Cerebellar nuclear complex (tissue), 1 donor: ENCODE measurements around the gene DPP10.
"Not testable (repeated sequence)": the region's sequence is repeated elsewhere in the genome, so short reads cannot be mapped to it uniquely, and the experiment has no call there.

ENCODE experiments used
- DNase-seq, 2 experiments: peaks; one replicate each; lab custom pipeline; 2025; lab: John Stamatoyannopoulos, UW

DPP10 gene

DNA sequence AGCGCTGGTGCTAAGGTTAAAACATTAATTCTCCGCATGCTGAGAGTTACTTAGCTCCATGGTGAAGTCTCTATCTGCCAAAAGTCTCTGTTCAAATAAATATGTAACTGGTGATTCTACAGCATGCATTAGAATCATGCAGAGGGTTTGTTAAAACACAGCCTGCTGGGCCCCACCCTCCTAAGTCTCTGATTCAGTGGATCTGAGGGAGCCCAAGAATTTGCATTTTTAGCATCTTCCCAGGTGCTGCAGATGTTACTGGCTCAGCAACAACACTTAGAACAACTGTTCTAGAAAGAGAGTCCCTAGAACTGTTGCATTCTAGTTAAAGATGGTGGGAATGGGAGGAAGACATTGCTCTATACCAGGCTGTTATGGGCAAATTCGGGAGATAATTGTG, 73.4 kb downstream of the DPP10 start:
- no peak for DNase-seq

DNA sequence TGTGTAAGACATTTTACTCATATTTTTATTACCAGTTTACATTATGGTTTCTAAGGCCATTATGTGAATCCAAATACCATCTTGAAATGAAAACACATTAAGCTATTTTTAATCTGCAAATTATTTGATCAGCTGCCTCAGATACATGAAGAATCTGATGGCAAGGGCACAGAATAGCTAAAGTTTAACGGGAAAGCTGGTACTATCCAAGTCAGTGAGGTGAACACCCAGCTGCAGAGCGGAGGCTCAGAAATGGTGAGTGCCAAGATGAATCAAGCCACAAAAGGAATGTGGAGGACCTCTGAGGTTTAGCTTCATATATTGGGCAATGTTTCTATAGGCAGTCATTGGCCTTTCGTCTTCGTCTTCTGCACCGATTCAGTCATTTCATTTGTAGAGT, 75.1 kb downstream of the DPP10 start:
- DNase-seq = no peak

DNA sequence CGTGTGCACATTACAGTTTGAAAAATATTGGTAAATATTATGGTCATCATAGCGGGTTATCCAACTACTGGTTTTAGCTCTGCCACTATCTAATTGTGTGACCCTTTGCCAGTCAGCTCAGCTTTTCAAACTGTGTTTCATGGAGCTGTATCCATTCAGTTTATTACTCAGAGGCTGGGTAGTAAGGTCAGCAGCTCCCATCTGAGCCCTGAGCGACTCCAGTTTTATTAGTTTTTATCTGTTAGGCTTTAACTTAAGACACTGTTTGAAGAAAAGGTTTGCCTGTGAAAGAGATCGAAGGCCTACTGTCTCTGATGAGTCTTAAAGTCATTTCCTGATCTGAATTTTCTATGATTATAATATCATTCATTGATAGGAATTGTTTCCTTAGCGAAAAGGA, 76.3 kb downstream of the DPP10 start:
- no peak for DNase-seq

DNA sequence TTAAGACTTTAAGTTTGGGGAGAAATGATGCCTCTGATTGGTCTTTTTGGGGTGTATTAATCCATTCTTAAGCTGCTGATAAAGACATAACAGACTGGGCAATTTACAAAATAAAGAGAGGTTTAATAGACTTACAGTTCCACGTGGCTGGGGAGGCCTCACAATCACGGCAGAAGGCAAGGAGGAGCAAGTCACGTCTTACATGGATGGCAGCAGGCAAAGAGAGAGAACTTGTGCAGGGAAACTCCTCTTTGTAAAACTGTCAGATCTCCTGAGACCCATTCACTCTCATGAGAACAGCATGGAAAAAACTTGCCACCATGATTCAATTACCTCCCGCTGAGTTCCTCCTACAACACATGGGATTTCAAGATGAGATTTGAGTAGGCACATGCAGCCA, 80.2 kb downstream of the DPP10 start:
- DNase-seq = not testable (repeated sequence)

DNA sequence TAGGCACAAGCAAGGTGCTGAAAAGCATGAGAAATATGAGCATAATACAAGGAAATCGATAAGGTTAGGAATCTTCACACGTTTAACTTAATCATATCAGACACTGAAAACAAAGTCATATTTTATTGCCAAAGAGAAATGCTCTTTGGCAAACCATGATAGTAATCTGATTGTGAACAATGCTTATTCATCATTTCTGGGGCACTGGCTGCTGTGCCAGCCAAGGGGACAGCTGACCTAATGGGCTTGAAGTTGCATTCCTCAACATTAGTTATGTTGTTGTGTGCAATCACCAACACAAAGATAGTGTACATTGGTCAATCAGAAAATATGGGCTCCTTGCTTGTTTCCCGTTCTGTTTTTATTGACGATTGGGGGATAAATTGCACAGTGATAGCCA, 83.5 kb downstream of the DPP10 start:
- no peak for DNase-seq

DNA sequence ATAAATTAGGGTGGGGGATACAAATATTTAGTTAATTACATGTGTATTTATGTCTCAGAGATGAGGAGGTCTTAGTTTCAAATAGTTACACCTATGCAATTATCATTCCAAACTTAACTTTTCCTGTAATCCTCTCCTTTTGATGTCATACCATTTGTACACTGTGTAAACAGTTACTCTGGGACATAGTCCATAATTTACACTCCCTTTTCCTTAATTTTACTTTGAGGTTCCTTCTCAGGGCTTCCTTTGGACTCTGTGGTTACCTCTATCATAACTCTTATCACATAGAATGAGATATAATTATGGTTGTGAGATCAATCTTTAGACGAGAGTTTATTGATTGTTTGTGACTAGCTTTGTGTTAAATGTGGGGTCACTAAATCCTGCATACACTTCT, 84.4 kb downstream of the DPP10 start:
- DNase-seq = no peak

DNA sequence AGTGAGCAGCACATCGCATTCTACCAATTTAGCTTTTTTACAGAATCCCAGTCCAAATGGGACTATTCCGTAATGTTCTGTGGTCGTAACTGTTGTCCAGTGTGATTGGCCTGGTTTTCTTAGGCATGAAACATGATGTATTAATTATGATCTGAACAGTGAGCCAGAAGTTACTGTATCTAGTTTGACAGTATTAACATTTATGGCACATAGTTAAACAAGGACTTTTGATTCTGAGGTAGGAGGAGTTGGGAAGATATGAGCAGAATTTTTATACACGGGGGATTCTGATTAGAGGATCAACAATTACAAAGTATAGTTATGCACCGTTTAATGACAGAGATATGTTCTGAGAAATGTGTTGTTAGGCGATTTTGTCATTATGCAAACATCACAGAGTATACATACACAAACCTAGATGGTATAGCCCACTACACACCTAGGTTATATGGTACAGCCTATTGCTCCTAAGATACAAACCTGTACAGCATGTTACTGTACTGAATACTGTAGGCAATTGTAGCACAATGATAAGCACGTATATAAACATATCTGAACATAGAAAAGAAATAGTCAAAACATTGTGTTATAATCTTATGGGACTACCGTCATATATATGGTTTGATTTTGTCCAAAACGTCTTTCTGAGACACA, 85.0 kb downstream of the DPP10 start:
- no peak for DNase-seq

DNA sequence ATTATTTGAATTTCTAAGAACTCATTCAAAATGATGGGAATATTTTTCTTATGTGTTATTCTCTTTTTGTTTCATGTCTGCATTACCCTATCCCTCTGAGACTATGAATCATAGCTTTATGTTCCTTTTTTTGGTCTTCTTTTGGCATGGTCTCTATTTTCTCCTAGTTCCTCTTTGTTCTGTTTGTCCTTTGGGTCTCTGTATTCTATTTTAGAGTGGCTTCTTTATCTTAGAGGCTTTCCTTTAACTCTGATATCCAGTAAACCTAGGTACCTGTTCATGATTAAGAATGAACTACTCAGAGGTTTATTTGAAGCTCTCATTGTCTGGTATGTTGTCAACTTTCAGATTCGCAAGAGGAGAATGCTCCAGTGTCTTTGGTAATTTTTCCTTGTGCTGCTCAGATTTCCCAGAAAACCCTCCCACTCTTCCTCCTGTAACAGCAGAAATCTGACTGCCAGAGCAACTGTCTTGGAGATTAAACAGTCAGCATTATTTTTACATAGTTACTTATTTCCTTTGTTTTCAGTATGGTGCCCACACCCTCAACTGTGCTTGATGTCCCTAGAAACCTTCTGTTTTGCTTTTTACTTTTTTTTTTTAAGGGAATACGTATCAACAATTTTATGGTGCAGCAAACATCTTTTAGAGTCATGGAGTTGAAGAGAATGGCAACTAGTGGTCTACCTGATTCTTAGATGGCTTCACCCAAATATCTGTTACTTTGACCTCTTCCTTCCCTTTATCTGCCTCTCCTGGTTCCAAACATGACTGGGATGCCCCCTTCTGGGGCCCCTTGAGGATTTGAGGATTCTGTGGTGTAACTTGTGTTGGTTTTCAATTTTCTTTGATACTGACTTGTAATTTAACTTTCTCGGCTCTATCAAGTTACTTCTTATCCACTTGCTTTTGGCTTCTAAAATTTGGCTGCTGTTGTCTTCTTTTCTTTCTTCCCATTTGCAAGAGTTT, 92.0 kb downstream of the DPP10 start:
- no peak for DNase-seq

DNA sequence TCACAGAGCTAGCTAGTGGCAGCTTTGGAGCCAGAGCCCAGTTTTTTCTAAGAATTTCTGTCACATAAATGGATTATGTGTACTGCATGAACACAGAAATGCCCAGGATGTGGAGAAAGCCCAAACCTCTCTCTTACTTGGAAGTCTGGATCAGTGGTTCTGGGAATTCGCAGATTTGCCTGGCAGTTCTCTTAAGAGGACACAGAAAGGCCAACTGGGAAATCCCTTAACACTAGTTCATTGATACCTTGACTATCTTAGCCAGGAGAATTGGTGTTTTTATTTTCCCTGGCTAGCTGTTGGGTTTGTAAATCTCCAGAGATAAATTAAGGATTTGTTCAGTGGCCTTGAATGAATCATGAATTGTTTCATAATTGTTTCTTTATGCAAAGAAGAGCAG, 95.3 kb downstream of the DPP10 start:
- no peak for DNase-seq

DNA sequence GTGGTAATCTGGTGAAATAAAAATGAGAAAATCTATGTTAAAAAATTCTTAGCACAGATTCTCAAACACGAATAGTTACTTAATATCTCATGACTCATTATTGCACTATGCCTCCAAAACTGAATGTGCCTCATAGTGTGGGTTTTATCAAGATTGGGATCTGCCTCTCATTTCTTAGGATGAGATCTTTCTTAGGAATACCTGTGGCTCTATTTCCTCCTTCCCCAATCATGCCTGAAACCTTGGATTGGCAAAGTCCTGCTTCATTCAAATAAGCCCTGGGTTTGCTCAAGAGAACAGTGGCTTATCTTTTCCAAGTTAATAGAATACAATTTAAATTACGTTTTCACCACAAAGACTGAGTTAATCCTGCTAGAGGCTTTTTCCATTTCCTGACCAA, 100.3 kb downstream of the DPP10 start:
- no peak for DNase-seq

DNA sequence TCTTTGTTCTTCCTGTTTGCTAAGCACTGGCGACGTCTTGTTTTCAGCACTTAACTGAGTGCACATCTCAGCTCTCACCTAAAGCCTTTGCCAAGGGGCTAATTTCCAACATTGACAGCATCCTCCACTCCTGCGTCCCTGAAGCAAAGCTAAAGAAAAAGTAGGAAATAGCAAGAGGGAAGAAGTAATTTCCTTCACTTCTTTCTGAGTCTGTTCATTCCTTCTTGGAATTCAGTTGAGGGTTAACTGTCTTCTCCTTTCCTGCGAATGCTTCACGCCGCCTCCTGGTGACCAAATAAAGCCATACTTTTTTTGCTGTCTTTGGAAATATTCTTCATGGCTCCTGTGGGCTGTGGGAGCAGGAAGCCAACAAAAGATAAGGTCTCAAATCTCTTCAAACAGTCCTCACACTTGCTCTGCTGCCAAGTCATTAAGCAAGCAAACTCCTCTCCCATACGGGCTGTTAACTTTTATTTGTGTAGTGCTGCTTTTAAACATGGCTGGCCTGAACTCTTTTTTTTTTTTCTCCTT, 100.9 kb downstream of the DPP10 start:
- no peak for DNase-seq

DNA sequence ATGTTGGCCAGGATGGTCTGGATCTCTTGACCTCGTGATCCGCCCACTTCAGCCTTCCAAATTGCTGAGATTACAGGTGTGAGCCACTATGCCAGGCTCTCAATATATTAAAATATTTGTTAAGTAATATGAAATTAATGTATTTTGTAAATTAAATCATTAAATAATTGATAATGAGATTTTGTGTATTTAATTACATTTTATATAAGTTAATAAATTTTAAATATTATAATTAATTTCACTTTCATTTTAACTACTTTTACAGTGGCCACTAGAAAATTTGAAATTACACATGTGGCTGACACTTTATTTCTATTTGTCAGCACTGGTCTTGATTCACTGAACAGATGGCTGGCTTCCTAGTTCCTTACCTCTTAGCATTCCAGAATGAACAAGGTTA, 102.6 kb downstream of the DPP10 start:
- no peak for DNase-seq

DNA sequence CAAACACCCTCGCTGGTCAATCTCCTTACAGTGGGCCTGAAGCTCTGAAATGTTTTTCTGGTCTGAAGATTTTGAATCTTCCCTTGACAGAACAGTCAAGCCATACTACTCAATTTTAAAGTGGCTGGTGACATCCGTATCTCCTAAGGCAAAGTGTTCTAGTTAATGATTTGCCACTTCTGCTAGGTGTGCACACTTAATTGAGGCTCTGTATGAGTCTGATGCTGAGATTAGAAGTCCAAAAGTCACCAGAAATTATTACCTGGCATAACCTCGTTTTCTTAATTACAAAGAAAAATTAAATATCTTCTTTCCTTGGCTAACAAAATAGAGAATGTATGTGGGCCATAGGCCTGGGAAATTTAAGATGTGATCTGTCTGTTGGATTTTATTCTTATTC, 104.1 kb downstream of the DPP10 start:
- DNase-seq = no peak

DNA sequence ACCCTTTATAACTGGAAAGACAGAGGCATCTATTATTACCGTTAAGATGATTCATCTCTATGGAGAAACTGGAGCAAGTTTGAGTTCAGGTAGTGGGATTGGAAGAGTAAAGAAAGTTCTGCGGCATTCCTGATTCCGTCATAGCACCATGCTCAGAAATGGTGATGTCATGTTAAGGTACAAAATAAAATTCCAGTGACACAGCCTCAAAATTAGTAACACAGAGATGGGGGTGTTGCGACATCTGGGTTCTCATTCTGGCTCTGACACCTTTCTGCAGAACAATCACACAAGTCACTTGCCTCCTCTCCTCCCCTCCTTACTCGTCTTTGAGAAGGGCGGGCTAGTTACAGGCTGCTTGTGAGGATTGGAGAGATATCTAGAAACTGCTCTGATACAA, 105.7 kb downstream of the DPP10 start:
- DNase-seq = no peak

DNA sequence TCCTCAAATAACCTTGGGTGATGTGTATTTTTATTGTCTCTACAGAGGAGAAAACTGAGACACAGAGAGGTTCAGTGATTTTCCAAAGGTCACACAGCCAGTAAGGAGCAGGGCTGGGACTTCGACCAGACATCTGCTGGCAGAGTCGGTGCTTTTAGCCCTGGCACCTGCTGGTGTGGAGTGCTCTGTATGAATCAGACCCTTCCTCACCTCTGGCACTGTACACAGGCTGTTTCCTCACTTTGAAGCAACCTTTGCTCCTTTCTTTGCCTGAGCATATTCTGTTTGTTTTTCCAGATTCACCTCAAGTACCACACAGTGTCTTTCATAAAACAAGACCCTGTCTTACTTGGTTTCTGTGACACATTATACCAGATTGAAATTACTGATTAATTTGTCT, 107.9 kb downstream of the DPP10 start:
- DNase-seq = no peak

DNA sequence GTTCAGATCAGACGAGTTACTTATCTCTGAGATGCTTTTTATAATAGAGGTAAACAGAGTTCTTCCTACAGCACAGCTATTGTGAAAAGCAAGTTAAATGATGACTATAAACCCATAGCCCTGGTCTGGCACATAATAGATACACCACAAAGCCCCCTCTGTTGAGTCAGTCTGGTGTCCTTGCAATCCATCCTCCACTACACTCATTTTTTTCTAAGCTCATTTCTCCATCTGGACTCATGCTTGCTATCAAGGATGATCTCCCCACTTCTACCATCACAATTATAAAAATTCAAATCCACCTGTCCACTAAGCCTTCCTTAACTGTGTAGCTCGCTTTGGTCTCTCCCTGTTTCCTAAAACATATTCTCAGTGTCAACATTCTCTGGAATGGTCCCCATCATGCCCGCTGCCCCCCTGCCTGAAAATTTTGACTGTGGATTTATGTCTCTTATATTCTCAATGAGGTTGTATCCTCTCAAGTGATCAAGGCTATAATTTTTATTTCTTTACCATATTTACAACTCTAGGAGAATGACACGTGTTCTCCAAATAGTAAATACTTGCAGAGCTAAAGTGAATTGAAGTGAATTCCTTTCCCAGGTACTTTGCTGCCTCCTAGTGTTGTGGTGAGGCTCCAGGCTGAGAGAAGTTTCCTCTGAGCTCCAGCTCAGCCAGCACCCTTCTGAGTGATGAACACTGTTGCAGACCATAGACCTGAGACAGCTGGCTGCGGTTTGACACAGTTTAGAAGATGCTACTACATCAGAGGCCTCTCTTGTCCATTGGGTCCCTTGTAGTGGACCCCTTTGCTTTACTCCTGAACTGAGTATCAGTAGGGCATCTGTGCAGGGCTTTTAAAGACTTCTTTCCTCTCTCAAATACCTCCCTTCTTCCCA, 108.7 kb downstream of the DPP10 start:
- DNase-seq = no peak

DNA sequence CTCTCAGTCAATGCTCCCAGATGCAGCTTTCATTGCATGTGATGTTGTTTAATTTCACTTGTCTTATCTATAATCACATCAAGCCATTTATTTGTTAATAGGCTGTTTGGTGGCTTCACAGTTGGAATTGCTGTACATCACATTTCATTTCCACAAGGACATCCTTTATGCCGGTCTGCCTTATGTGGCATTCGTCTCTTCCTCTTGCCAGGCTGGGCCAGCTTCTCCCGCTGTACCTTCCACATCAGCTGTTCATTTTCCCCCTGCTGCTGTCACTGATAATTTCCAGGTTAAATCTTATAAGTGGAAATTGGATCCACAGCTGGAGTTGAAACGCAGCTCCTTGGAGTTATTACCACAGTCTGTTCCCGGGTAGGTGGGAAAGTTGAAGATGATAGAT, 110.6 kb downstream of the DPP10 start:
- DNase-seq = no peak

DNA sequence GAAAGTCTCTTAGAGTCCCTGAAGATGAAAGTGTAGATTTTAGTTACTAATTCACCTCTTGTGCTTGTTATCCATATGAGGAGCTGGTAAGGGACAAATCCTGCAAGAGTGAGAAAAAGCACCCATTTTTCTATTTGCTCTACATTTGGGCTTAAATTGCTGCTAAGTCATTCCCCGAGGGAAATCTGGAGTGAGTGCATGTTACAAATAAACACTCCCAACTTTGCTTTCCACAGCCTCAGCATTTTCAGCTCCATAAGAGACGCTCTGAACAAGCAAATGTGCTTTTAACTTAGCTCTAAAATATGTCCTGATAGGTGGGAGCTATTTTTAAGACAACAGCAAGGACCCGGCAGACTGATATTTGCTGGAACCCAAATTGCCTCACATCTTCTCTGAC, 126.7 kb downstream of the DPP10 start:
- no peak for DNase-seq

DNA sequence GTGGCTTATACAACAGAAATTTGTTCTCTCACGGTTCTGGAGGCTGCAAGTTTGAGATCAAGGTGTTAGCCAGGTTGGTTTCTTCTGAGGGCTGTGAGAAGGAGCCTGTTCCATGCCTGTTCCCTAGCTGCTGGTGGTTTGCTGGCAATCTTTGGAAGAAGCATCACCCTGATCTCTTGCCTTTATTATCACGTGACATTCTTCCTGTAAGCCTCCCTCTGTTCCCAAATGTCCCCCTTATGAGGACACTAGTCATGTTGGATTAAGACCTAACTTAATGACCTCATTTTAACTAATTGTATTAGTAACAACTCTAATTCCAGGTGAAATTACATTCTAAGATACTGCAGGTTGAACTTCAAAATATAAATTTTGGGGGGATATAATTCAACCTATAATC, 135.2 kb downstream of the DPP10 start:
- no peak for DNase-seq

DNA sequence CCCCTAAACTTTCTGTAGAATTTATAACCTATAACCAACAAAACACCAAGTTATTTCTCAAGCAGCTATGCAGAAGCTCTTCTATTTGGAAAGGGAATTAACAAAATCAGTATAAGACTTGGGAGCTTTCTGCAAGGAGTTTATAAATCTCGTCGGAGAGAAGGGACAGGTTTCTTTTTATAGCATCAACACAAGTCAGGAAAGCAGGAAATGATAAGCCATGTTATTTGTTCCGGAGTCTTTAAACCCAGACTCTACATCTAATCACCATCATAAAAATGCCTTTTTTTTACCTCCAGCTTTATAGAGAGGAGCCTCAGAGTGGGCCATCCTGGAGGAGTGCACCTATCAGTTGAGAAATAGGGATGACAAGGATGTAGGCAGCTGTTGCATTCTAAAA, 137.1 kb downstream of the DPP10 start:
- DNase-seq = no peak

DNA sequence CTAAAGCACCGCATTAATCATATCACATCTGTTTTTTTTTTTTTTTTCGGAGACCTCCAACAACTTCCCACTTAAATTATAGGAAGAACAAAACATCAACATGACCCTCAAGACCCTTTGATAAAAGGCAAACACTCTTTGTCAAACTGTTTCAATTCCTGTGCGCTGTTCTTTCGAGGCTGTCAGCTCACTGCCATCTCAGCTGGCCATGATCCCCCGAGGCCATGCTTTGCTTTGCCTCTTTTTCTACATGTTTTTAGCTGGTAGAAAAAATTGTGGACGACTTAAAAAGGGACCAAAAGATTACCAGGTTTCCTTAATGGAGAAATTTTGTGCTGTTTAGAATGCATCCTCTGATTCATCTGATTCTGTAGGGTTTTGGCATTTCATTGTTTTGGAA, 138.2 kb downstream of the DPP10 start:
- no peak for DNase-seq

DNA sequence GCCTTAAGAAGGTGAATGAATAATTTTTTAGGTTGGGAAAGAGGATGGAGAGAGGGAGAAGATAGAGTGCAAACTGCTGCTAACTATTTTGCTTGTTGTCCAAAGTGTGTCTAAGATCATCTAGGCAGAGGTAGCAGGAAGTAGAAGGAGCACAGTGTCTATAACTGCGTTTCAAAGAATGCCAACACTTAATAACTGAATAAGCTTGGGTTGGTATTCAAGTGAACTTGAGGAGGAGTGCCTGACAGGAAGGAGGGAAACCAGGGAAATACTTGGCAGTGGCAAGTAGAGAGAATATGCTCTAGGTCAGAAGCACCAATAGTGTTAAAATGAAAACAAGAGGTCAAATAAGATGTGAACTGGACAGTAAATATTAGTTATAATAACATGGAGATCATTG, 155.9 kb downstream of the DPP10 start:
- no peak for DNase-seq
